H9 (cell line): ENCODE measurements around the gene EXOC3L1. TPM values are rescaled to one million over a fixed set of nuclear protein-coding genes. Genes with fewer than 3 reads are reported as not detected.

Source experiments
- DNase-seq: peaks from one replicate; pipeline ENCODE4 v3.0.0-alpha.2; 2017
- H2AFZ ChIP-seq: one replicate; pipeline ENCODE4 v1.6.1; 2013; ENCODE audit warnings: mild to moderate bottlenecking, low read length, control low read depth, moderate library complexity
- H2AK5ac ChIP-seq: 2 replicates; pipeline ENCODE4 v1.6.1; 2013; ENCODE audit warnings: low read length, control low read depth, mixed read lengths; ENCODE audit not compliant: insufficient read length
- H2BK120ac ChIP-seq: one replicate; pipeline ENCODE4 v1.6.1; 2013; ENCODE audit warnings: low read depth, mild to moderate bottlenecking, low read length, control low read depth, inconsistent platforms; ENCODE audit not compliant: poor library complexity, severe bottlenecking
- H2BK12ac ChIP-seq: 2 replicates; pipeline ENCODE4 v1.6.1; 2013; ENCODE audit warnings: low read length, control low read depth, mixed read lengths, low read depth; ENCODE audit not compliant: insufficient read length
- H2BK15ac ChIP-seq: 2 replicates; pipeline ENCODE4 v1.6.1; 2013; ENCODE audit warnings: low read depth, low read length, control low read depth
- H2BK20ac ChIP-seq: one replicate; pipeline ENCODE4 v1.6.1; 2013; ENCODE audit warnings: low read depth, mild to moderate bottlenecking, low read length, control low read depth, inconsistent platforms; ENCODE audit not compliant: poor library complexity, severe bottlenecking
- H2BK5ac ChIP-seq: 2 replicates; pipeline ENCODE4 v1.6.1; 2013; ENCODE audit warnings: low read length, control low read depth, mixed read lengths; ENCODE audit not compliant: insufficient read length
- H3K14ac ChIP-seq: 2 replicates; pipeline ENCODE4 v1.6.1; 2013; ENCODE audit warnings: low read length, control low read depth; ENCODE audit not compliant: insufficient read depth
- H3K18ac ChIP-seq: 2 replicates; pipeline ENCODE4 v1.6.1; 2013; ENCODE audit warnings: low read depth, mild to moderate bottlenecking, mixed read lengths, low read length, control low read depth; ENCODE audit not compliant: insufficient read length
- H3K23ac ChIP-seq: 2 replicates; pipeline ENCODE4 v1.6.1; 2013; ENCODE audit warnings: low read length, control low read depth, mixed read lengths, low read depth; ENCODE audit not compliant: insufficient read length
- H3K23me2 ChIP-seq: 2 replicates; pipeline ENCODE4 v1.6.1; 2013; ENCODE audit warnings: low read depth, mild to moderate bottlenecking, mixed read lengths, low read length, control low read depth; ENCODE audit not compliant: insufficient read length, poor library complexity, severe bottlenecking
- H3K27ac ChIP-seq: 2 replicates; pipeline ENCODE4 v1.5.1; 2013; ENCODE audit warnings: low read length, control low read depth, mixed read lengths, low read depth; ENCODE audit not compliant: insufficient read length
- H3K27me3 ChIP-seq: 2 replicates; pipeline ENCODE4 v1.6.1; 2013; ENCODE audit warnings: low read length, control low read depth, inconsistent platforms; ENCODE audit not compliant: insufficient read depth
- H3K4ac ChIP-seq: 2 replicates; pipeline ENCODE4 v1.6.1; 2013; ENCODE audit warnings: low read depth, mild to moderate bottlenecking, control low read depth, inconsistent platforms, low read length, moderate library complexity
- H3K4me1 ChIP-seq: 2 replicates; pipeline ENCODE4 v1.6.1; 2013; ENCODE audit warnings: low read length, control low read depth, inconsistent platforms; ENCODE audit not compliant: insufficient read depth
- H3K4me2 ChIP-seq: 2 replicates; pipeline ENCODE4 v1.6.1; 2013; ENCODE audit warnings: low read length, control low read depth, mixed read lengths; ENCODE audit not compliant: insufficient read length, insufficient read depth
- H3K56ac ChIP-seq: 2 replicates; pipeline ENCODE4 v1.6.1; 2013; ENCODE audit warnings: low read depth, mild to moderate bottlenecking, mixed read lengths, low read length, control low read depth; ENCODE audit not compliant: insufficient read length
- H3K79me1 ChIP-seq: 2 replicates; pipeline ENCODE4 v1.6.1; 2013; ENCODE audit warnings: low read depth, mild to moderate bottlenecking, moderate library complexity, low read length, control low read depth, inconsistent platforms; ENCODE audit not compliant: insufficient read depth, poor library complexity, severe bottlenecking
- H3K79me2 ChIP-seq: 2 replicates; pipeline ENCODE4 v1.6.1; 2013; ENCODE audit warnings: low read length, control low read depth, inconsistent platforms; ENCODE audit not compliant: insufficient read depth
- H3K9ac ChIP-seq: 2 replicates; pipeline ENCODE4 v1.6.1; 2013; ENCODE audit warnings: low read length, control low read depth, mixed read lengths; ENCODE audit not compliant: insufficient read length; ENCODE audit errors: extremely low read depth
- H3K9me3 ChIP-seq: one replicate; pipeline ENCODE4 v1.6.1; 2013; ENCODE audit warnings: low read depth, low read length, inconsistent platforms; ENCODE audit not compliant: control insufficient read depth
- H3T11ph ChIP-seq: one replicate; pipeline ENCODE4 v1.6.1; 2013; ENCODE audit warnings: mild to moderate bottlenecking, low read length, control low read depth, inconsistent platforms
- H4K20me1 ChIP-seq: one replicate; pipeline ENCODE4 v1.6.1; 2013; ENCODE audit not compliant: control insufficient read depth, insufficient read length, insufficient read depth
- H4K5ac ChIP-seq: 2 replicates; pipeline ENCODE4 v1.6.1; 2013; ENCODE audit warnings: low read depth, mild to moderate bottlenecking, mixed read lengths, low read length, control low read depth; ENCODE audit not compliant: insufficient read length
- H4K8ac ChIP-seq: replicated peaks from 2 replicates; pipeline ENCODE4 v1.6.1; 2013; ENCODE audit warnings: low read length, control low read depth, mixed read lengths, low read depth; ENCODE audit not compliant: insufficient read length
- H4K91ac ChIP-seq: 2 replicates; pipeline ENCODE4 v1.6.1; 2013; ENCODE audit warnings: low read depth, mild to moderate bottlenecking, moderate library complexity, mixed read lengths, low read length, control low read depth; ENCODE audit not compliant: insufficient read length
- H3K27ac Mint-ChIP-seq, 3 experiments: 2 replicates in 2 of 3; 3 replicates in 1 of 3; pipeline ENCODE4 v1.8.0; 2020 to 2021; ENCODE audit warnings: mixed read lengths in 3 of 3, mild to moderate bottlenecking in 1 of 3, moderate library complexity in 1 of 3
- H3K27me3 Mint-ChIP-seq: 2 replicates; pipeline ENCODE4 v1.8.0; 2021; ENCODE audit warnings: low read depth, mild to moderate bottlenecking, moderate library complexity, mixed read lengths
- H3K36me3 Mint-ChIP-seq, 3 experiments: 2 replicates in 2 of 3; 3 replicates in 1 of 3; pipeline ENCODE4 v1.8.0; 2020 to 2021; ENCODE audit warnings: low read depth in 3 of 3, mixed read lengths in 3 of 3; ENCODE audit not compliant: insufficient read depth in 1 of 3
- H3K4me1 Mint-ChIP-seq, 2 experiments: 2 replicates each; pipeline ENCODE4 v1.8.0; 2020; ENCODE audit warnings: mixed read lengths in 2 of 2
- H3K4me3 Mint-ChIP-seq, 2 experiments: 2 replicates in 1 of 2; 3 replicates in 1 of 2; pipeline ENCODE4 v1.8.0; 2020 to 2021; ENCODE audit warnings: mild to moderate bottlenecking in 2 of 2, mixed read lengths in 2 of 2, moderate library complexity in 1 of 2
- H3K9me3 Mint-ChIP-seq, 2 experiments: 2 replicates in 1 of 2; 3 replicates in 1 of 2; pipeline ENCODE4 v1.8.0; 2020; ENCODE audit warnings: mild to moderate bottlenecking in 2 of 2, mixed read lengths in 2 of 2, moderate library complexity in 1 of 2
- WGBS: extraction: QIAGEN DNeasy Blood & Tissue Kit; methylation state at CpG from one replicate; pipeline ENCODE4 v1.1.7; 2013; ENCODE audit warnings: missing lambda C conversion rate, low lambda C conversion rate, mixed read lengths; ENCODE audit not compliant: insufficient read length; ENCODE audit errors: extremely low coverage; 5-methylcytosine and 5-hydroxymethylcytosine counted together
- total RNA-seq: library from RNA; stranded (reverse); gene quantifications from 2 replicates; pipeline ENCODE4 v1.2.1, GENCODE V29; 2021
- TF ChIP-seq, protein P1 (sequence below): fragments of 200-600 bp; sonication (generic); conservative IDR thresholded peaks from 3 replicates; pipeline ENCODE4 v1.8.0; 2021; ENCODE audit warnings: antibody characterized with exemption, mild to moderate bottlenecking

EXOC3L1 gene
- total RNA-seq, 1 experiment from 2014 or later, result 3.3 TPM

DNA sequence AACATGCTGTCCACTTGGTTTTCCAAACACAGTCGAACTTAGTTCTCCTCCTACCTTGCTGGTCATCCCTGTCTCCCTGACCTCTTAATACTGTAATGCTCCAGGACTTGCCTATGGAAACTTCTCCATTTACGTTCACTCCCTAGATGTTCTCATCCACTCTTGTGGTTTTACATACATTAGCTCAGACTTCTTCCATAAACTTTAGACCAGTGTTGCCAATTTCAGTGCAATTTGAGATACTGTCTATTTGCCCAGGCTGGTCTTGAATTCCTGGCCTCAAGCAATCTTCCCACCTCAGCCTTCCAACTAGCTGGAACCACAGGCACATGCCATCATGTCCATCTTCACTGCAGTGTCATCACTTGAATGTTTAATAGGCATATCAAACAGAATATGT, 7.6 kb downstream of the EXOC3L1 start:
- H3K23me2 ChIP-seq, result peaks cover 22% of the 10 kb centered on the region
- no peak overlapping the region for H3K27ac ChIP-seq
- H2AK5ac ChIP-seq, result no peak overlapping the region
- H2BK120ac ChIP-seq, result no peak overlapping the region
- no peak overlapping the region for H3K14ac ChIP-seq
- H3K4ac ChIP-seq, result no peak overlapping the region
- H3K79me2 ChIP-seq, result no peaks in the 10 kb centered on the region
- H2BK5ac ChIP-seq, result no peak overlapping the region
- Mint-ChIP-seq H3K27me3 (peaks cover 37% of the 10 kb centered on the region), H3K4me3 (no peak overlapping the region), H3K4me1 (peaks cover 26 to 27% of the 10 kb centered on the region in 2 experiments), H3K36me3 (peaks cover 0 to 5% (median 4%) of the 10 kb centered on the region in 3 experiments; a peak in 2 of 7 replicates), H3K27ac (no peak overlapping the region), H3K9me3 (no peaks in the 10 kb centered on the region; a peak in 1 of 5 replicates)
- no peaks in the 10 kb centered on the region for H3K9me3 ChIP-seq
- TF ChIP-seq, protein P1, sequence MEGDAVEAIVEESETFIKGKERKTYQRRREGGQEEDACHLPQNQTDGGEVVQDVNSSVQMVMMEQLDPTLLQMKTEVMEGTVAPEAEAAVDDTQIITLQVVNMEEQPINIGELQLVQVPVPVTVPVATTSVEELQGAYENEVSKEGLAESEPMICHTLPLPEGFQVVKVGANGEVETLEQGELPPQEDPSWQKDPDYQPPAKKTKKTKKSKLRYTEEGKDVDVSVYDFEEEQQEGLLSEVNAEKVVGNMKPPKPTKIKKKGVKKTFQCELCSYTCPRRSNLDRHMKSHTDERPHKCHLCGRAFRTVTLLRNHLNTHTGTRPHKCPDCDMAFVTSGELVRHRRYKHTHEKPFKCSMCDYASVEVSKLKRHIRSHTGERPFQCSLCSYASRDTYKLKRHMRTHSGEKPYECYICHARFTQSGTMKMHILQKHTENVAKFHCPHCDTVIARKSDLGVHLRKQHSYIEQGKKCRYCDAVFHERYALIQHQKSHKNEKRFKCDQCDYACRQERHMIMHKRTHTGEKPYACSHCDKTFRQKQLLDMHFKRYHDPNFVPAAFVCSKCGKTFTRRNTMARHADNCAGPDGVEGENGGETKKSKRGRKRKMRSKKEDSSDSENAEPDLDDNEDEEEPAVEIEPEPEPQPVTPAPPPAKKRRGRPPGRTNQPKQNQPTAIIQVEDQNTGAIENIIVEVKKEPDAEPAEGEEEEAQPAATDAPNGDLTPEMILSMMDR, result no peak
- no peak overlapping the region for H3K18ac ChIP-seq
- no peak overlapping the region for H2BK20ac ChIP-seq
- no peak overlapping the region for H4K5ac ChIP-seq
- no peak overlapping the region for H3K4me2 ChIP-seq
- H3K56ac ChIP-seq, result no peak overlapping the region
- peaks cover 4% of the 10 kb centered on the region; the same call in 1 of the 2 replicates for H3K27me3 ChIP-seq
- H2AFZ ChIP-seq, result no peak overlapping the region
- no peak for DNase-seq
- no peak overlapping the region for H4K8ac ChIP-seq
- H2BK15ac ChIP-seq, result no peak overlapping the region
- no peak overlapping the region for H3K9ac ChIP-seq
- no peak overlapping the region for H3T11ph ChIP-seq
- no peak overlapping the region for H3K23ac ChIP-seq
- H3K79me1 ChIP-seq, result no peaks in the 10 kb centered on the region
- no CpG with 5 or more reads among the region's 2 CpGs for WGBS
- H3K4me1 ChIP-seq, result peaks cover 6% of the 10 kb centered on the region; the same call in 1 of the 2 replicates
- no peaks in the 10 kb centered on the region for H4K20me1 ChIP-seq
- H2BK12ac ChIP-seq, result no peak overlapping the region
- no peak overlapping the region for H4K91ac ChIP-seq
